Measurements from ENCODE around the gene MFAP3L. TPM values are rescaled to one million over a fixed set of nuclear protein-coding genes. Genes with fewer than 3 reads are reported as not detected.

MFAP3L gene
- total RNA-seq, 1 donor from 2014 or later: 14.2 TPM

DNA sequence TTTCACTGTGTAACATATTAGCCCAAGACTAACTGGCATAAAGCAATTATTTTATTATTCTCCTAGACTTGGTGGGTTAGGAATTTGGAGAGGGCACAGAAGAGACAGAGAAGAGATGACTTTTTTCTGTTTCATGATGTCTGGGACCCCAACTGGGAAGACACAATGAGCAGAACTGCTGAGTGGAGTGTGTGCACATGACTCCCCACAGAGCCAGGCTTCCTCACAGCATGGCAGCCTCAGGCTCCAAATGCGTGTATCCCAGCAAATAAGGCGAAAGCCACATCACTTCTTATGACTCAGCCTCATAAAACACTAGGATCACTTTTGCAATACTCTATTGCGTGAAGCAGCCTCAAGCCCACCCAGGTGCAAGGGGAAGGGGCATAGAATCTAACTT lies 68.4 kb downstream of the MFAP3L start:
- Histone ChIP-seq H3K36me3 (ENCODE audit: control insufficient read depth, insufficient read depth, low read length) (no peaks in the 10 kb centered on the region), H3K4me3 (ENCODE audit: low read depth, low read length) (no peak overlapping the region), H3K27me3 (ENCODE audit: control insufficient read depth, insufficient read depth, low read length) (no peaks in the 10 kb centered on the region)
- TF ChIP-seq, protein P1, sequence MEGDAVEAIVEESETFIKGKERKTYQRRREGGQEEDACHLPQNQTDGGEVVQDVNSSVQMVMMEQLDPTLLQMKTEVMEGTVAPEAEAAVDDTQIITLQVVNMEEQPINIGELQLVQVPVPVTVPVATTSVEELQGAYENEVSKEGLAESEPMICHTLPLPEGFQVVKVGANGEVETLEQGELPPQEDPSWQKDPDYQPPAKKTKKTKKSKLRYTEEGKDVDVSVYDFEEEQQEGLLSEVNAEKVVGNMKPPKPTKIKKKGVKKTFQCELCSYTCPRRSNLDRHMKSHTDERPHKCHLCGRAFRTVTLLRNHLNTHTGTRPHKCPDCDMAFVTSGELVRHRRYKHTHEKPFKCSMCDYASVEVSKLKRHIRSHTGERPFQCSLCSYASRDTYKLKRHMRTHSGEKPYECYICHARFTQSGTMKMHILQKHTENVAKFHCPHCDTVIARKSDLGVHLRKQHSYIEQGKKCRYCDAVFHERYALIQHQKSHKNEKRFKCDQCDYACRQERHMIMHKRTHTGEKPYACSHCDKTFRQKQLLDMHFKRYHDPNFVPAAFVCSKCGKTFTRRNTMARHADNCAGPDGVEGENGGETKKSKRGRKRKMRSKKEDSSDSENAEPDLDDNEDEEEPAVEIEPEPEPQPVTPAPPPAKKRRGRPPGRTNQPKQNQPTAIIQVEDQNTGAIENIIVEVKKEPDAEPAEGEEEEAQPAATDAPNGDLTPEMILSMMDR (IDR thresholded peaks at IDR 0.05; ENCODE audit: insufficient read depth, low read length, poor library complexity, severe bottlenecking): no peak
- no peak for DNase-seq (ENCODE audit: low read depth)

DNA sequence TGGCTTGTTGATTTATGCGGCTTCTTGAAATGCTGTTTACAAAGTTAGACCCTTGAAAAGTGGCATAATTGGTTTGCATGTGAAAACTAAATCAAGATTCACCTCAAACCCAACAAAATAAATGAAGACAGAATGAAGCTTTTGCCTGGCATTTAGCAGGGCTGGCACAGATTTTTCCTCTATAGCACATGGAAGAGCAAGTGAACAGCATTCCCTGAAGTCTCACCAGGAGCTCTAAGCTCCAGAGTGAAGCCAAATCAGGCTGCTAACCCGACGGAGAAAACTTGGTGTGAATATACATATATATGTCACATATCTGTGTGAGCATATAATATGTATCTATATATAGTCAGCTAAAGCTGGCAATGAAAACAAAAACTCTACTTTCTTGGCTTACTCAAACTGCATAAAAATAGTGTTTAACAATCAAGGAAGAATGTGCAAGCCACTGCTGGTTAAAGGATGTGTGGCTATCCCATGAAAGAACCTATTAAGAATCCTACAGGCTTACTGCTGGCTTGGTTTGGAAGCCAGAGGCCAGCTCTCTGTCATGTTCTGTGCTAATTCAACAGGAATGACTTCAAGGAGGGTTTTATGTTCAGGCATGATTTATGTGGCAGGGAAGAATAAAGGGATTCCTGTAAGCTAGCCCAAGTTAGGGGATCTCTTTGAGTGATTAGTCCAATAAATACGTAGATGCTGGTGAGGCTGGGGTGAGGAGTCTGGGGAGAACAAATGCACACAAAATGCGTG lies 69.9 kb downstream of the MFAP3L start:
- no peaks in the 10 kb centered on the region for H3K36me3 ChIP-seq (ENCODE audit: control insufficient read depth, insufficient read depth, low read length)
- H3K4me3 ChIP-seq (ENCODE audit: low read depth, low read length): no peak overlapping the region
- TF ChIP-seq, protein P1 (IDR thresholded peaks at IDR 0.05; ENCODE audit: insufficient read depth, low read length, poor library complexity, severe bottlenecking): no peak
- no peak for DNase-seq (ENCODE audit: low read depth)
- H3K27me3 ChIP-seq (ENCODE audit: control insufficient read depth, insufficient read depth, low read length): no peaks in the 10 kb centered on the region

DNA sequence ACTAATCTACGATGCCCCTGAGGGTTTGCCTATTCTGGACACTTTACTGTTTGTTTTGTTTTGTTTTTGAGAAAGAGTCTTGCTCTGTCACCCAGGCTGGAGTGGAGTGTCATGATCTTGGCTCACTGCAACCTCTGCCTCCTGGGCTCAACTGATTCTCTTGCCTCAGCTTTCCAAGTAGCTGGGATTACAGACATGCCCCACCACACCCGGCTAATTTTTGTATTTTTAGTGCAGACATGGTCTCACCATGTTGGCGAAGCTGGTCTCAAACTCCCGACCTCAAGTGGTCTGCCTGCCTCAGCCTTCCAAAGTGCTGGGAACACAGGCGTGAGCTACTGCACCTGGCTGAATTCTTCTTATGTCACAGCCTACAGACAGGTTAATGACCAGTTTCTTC lies 70.7 kb downstream of the MFAP3L start:
- Histone ChIP-seq H3K27me3 (ENCODE audit: control insufficient read depth, insufficient read depth, low read length) (no peaks in the 10 kb centered on the region), H3K36me3 (ENCODE audit: control insufficient read depth, insufficient read depth, low read length) (no peaks in the 10 kb centered on the region), H3K4me3 (ENCODE audit: low read depth, low read length) (no peak overlapping the region)
- no peak for DNase-seq (ENCODE audit: low read depth)
- TF ChIP-seq, protein P1 (IDR thresholded peaks at IDR 0.05; ENCODE audit: insufficient read depth, low read length, poor library complexity, severe bottlenecking): no peak

DNA sequence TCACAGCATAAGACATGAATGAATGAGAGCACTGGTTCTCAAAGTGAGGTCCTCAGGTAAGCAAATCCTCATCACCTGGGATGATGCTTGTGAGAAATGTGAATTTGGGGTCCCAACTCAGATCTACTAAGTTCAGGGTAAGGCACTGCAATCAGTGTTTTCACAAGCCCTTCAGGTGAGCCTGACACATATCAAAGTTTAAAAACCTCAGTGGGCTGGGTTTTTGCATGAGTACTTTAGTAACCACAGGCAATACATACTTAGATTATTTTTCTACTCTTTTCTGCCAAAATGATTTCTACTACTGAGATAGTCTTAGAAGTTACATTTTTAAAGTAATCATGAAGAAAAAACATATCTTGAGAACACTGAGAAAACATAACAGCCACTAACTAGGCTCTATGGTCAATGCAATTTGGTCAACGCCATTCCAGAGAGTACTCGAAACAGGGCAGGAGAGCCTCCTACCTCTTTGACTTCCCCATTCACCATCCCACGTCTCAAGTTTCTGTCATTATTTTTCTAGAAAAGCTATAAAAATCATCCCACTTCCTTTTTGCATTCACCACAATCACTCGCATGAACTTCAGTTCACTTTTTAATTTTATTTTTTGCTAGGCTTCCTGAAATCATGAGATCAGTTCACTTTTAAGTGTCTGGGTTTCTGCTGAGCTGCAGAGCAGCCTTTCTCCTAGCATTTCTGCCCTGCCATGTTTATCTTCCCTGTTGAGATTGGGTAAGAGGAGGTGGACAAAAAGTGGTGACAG lies 73.8 kb downstream of the MFAP3L start:
- no peak overlapping the region for H3K4me3 ChIP-seq (ENCODE audit: low read depth, low read length)
- no peaks in the 10 kb centered on the region for H3K36me3 ChIP-seq (ENCODE audit: control insufficient read depth, insufficient read depth, low read length)
- no peaks in the 10 kb centered on the region for H3K27me3 ChIP-seq (ENCODE audit: control insufficient read depth, insufficient read depth, low read length)
- TF ChIP-seq, protein P1 (IDR thresholded peaks at IDR 0.05; ENCODE audit: insufficient read depth, low read length, poor library complexity, severe bottlenecking): no peak
- DNase-seq (ENCODE audit: low read depth): no peak

DNA sequence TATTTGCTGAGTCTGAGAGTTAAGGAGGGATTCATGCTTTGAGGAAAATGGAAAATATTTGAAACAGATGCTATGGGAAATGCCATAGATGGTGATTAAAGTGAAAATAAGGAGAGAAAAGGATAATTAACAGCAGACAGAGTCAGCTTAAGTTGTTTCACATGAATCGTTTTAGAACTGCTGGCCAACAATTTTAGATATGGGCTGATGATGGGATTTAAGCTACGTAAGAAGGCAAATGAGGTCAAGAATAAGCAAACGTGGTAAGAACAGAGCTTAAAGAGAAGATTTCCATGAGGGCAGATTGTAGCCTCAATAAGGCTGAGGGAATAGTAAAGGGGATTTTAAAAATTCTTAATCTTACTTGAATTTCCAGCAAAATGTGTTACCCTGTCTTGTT lies 77.9 kb downstream of the MFAP3L start:
- no peaks in the 10 kb centered on the region for H3K36me3 ChIP-seq (ENCODE audit: control insufficient read depth, insufficient read depth, low read length)
- no peak overlapping the region for H3K4me3 ChIP-seq (ENCODE audit: low read depth, low read length)
- no peaks in the 10 kb centered on the region for H3K27me3 ChIP-seq (ENCODE audit: control insufficient read depth, insufficient read depth, low read length)
- no peak for DNase-seq (ENCODE audit: low read depth)
- TF ChIP-seq, protein P1 (IDR thresholded peaks at IDR 0.05; ENCODE audit: insufficient read depth, low read length, poor library complexity, severe bottlenecking): no peak
